A673 (cell line): ENCODE results near the gene EFHC2. TPM values are rescaled to one million over a fixed set of nuclear protein-coding genes. Genes with fewer than 3 reads are reported as not detected.

Source experiments
- BruUV-seq: library from RNA; stranded (reverse); fragments of 400-500 nt; replicated peaks from 2 replicates; lab custom pipeline; 2021; lab: Mats Ljungman, UMichigan
- CTCF ChIA-PET: fragments of 300-600 bp; sonication (Branson Sonifier 250); formaldehyde crosslinking; loops from one replicate; lab custom pipeline; 2022; ENCODE audit warnings: antibody characterized with exemption; lab: Charles Lee
- POLR2A ChIA-PET: fragments of 300-600 bp; sonication (Branson Sonifier 250); formaldehyde crosslinking; loops from one replicate; lab custom pipeline; 2022; ENCODE audit warnings: antibody characterized with exemption; ENCODE audit not compliant: low non-redundant PET; lab: Charles Lee
- DNase-seq: peaks from one replicate; pipeline ENCODE4 v3.0.0-alpha.2; 2015; ENCODE audit warnings: low spot score
- H3K27ac ChIP-seq: fragments of 200-600 bp; sonication (generic); 2 replicates; pipeline ENCODE4 v1.5.1; 2016; ENCODE audit warnings: mixed run types, low read depth, mild to moderate bottlenecking, mixed read lengths, antibody characterized with exemption, low read length; ENCODE audit not compliant: poor library complexity, severe bottlenecking
- H3K27me3 ChIP-seq: fragments of 200-600 bp; sonication (generic); replicated peaks from 2 replicates; pipeline ENCODE4 v1.6.1; 2017; ENCODE audit warnings: mixed run types, low read depth, mild to moderate bottlenecking, mixed read lengths, antibody characterized with exemption, low read length; ENCODE audit not compliant: insufficient read depth, poor library complexity
- H3K36me3 ChIP-seq: fragments of 200-600 bp; sonication (generic); 2 replicates; pipeline ENCODE4 v1.6.1; 2016; ENCODE audit warnings: mixed run types, mild to moderate bottlenecking, mixed read lengths, antibody characterized with exemption, low read length; ENCODE audit not compliant: insufficient read depth, poor library complexity, severe bottlenecking
- H3K4me1 ChIP-seq: fragments of 200-600 bp; sonication (generic); 2 replicates; pipeline ENCODE4 v1.6.1; 2017; ENCODE audit warnings: mixed run types, mild to moderate bottlenecking, mixed read lengths, antibody characterized with exemption, low read length; ENCODE audit not compliant: insufficient read depth, poor library complexity, severe bottlenecking
- H3K4me3 ChIP-seq: fragments of 200-600 bp; sonication (generic); 2 replicates; pipeline ENCODE4 v1.5.1; 2016; ENCODE audit warnings: low read depth, mixed run types, mild to moderate bottlenecking, mixed read lengths, low read length; ENCODE audit not compliant: poor library complexity, severe bottlenecking
- H3K9me3 ChIP-seq: fragments of 200-600 bp; sonication (generic); 2 replicates; pipeline ENCODE4 v1.6.1; 2016; ENCODE audit warnings: mixed run types, low read depth, mild to moderate bottlenecking, mixed read lengths, antibody characterized with exemption, low read length; ENCODE audit not compliant: poor library complexity, severe bottlenecking
- CTCF ChIP-seq: fragments of 300-800, 200-600 bp; sonication (generic); conservative IDR thresholded peaks from 2 replicates; pipeline ENCODE4 v1.5.1; 2017; ENCODE audit warnings: low read depth, mild to moderate bottlenecking, antibody characterized with exemption, low read length, moderate library complexity, mixed read lengths
- EZH2 ChIP-seq: fragments of 200-600 bp; sonication (generic); IDR thresholded peaks from 2 replicates; pipeline ENCODE4 v1.6.1; 2017; ENCODE audit warnings: borderline replicate concordance, low read depth, mild to moderate bottlenecking, mixed read lengths, antibody characterized with exemption, low read length; ENCODE audit not compliant: poor library complexity, severe bottlenecking
- intact Hi-C: fragments of 100-400 bp; cut with micrococcal nuclease; formaldehyde crosslinking; loops from one replicate; pipeline ENCODE4 v1.10.0; 2022; ENCODE audit not compliant: unreplicated experiment
- total RNA-seq: library from RNA; stranded (reverse); gene quantifications from 2 replicates; pipeline ENCODE4 v1.2.3, GENCODE V29; 2021

The EFHC2 gene
- total RNA-seq, 1 experiment from 2014 or later: 0.11 TPM

DNA sequence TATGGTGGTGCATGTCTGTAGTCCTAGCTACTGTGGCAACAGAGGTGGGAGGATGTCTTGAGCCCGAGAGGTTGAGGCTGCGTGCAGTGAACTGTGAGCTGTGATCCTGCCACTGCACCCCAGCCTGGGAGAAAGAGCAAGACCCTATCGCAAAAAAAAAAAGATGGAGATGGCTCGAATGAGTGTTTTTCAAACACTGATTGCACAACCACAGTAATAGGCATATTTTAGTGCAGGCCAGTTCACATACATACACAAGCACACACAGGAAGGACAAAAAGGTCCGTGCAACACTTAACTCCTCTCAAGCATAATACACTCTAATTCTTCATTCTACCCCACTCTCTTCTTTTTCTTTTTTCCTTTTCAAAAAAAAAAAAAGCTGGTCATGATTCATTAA is 5.1 kb downstream of the EFHC2 start:
- no peak for DNase-seq
- BruUV-seq: no TSS peak
- TF ChIP-seq CTCF (no peak), EZH2 (no peak)
- Histone ChIP-seq H3K27ac (no peak overlapping the region), H3K36me3 (no peaks in the 10 kb centered on the region), H3K9me3 (no peaks in the 10 kb centered on the region), H3K4me1 (peaks cover 4% of the 10 kb centered on the region), H3K4me3 (no peak overlapping the region), H3K27me3 (no peaks in the 10 kb centered on the region)
- ChIA-PET POLR2A (interaction anchor here (0.6 kb wide), 1 partner anchor 10 kb away, joined by 4 read pairs; no protein-coding TSS in a partner anchor), CTCF (no interaction called here)
- intact Hi-C loops: loop anchor here (5.0 kb wide), 1 partner anchor 161 kb away; no protein-coding TSS in a partner anchor

GRCh38 chrX:44332437-44332836 is 11.0 kb downstream of the EFHC2 start:
- H3K27ac ChIP-seq: no peak overlapping the region
- H3K27me3 ChIP-seq: no peaks in the 10 kb centered on the region
- H3K4me3 ChIP-seq: no peak overlapping the region
- ChIA-PET CTCF (no interaction called here), POLR2A (no interaction called here)
- BruUV-seq: no TSS peak
- H3K4me1 ChIP-seq: no peaks in the 10 kb centered on the region
- no peak for DNase-seq
- intact Hi-C loops: no loop called here
- H3K9me3 ChIP-seq: no peaks in the 10 kb centered on the region
- H3K36me3 ChIP-seq: no peaks in the 10 kb centered on the region
- TF ChIP-seq EZH2: no peak
- TF ChIP-seq CTCF: no peak

DNA sequence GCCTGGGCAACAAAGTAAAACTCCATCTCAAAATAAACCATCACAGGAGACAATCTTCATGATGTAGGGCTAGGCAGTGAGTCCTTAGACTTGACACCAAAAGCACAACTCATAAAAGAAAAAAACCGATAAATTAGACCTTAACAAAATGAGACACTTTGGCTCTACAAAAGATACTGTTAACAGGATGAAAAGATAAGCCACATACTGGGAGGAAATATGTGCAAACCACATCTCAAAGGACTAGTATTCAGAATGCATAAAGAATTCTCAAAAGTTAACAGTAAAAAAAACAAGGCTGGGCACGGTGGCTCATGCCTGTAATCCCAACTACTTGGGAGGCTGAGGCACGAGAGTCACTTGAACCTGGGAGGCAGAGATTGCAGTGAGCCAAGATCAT is 13.2 kb downstream of the EFHC2 start:
- CTCF ChIA-PET: no interaction called here
- BruUV-seq: no TSS peak
- H3K4me3 ChIP-seq: no peak overlapping the region
- H3K27me3 ChIP-seq: no peaks in the 10 kb centered on the region
- no peaks in the 10 kb centered on the region for H3K36me3 ChIP-seq
- DNase-seq: no peak
- intact Hi-C loops: no loop called here
- H3K4me1 ChIP-seq: no peaks in the 10 kb centered on the region
- TF ChIP-seq CTCF: no peak
- TF ChIP-seq EZH2: no peak
- H3K9me3 ChIP-seq: no peaks in the 10 kb centered on the region
- H3K27ac ChIP-seq: no peak overlapping the region
- POLR2A ChIA-PET: no interaction called here
